SK-N-SH (cell line): ENCODE data around the gene SMIM36. TPM values are rescaled to one million over a fixed set of nuclear protein-coding genes. Genes with fewer than 3 reads are reported as not detected.

ENCODE experiments used
- CTCF ChIA-PET: fragments of 300-600, 350-600 bp; formaldehyde crosslinking; extraction: SDS; loops from one replicate; lab custom pipeline; 2021; lab: Yijun Ruan, JAX
- POLR2A ChIA-PET: fragments of 350-600 bp; sonication (Branson Sonifier 250); formaldehyde crosslinking; extraction: SDS; loops from one replicate; lab custom pipeline; 2020; ENCODE audit warnings: antibody characterized with exemption, inconsistent platforms; lab: Yijun Ruan, JAX
- DNase-seq: peaks from one replicate; pipeline ENCODE4 v3.0.0; 2012
- H2AFZ ChIP-seq: fragments of 200-600 bp; sonication (generic); 2 replicates; pipeline ENCODE4 v1.8.1; 2016; ENCODE audit warnings: antibody characterized with exemption, mild to moderate bottlenecking, low read depth
- H3F3A ChIP-seq: fragments of 200-600 bp; sonication (generic); replicated peaks from 2 replicates; pipeline ENCODE3; 2016; ENCODE audit warnings: antibody characterized with exemption, mild to moderate bottlenecking; ENCODE audit not compliant: insufficient read depth
- H3K27ac ChIP-seq, 2 experiments: fragments of 200-500 bp in 1 of 2; fragments of 200-600 bp in 1 of 2; sonication (Bioruptor generic) in 1 of 2; sonication (generic), shearing (Covaris generic) in 1 of 2; 2 replicates each; pipeline versions ENCODE4 v1.5.1 to v1.6.1; 2014 to 2016; ENCODE audit warnings: low read depth in 2 of 2, inconsistent platforms in 1 of 2, low read length in 1 of 2, mild to moderate bottlenecking in 1 of 2, mixed read lengths in 1 of 2
- H3K27me3 ChIP-seq: fragments of 200-600 bp; sonication (generic), shearing (Covaris generic); 2 replicates; pipeline ENCODE4 v1.6.1; 2016; ENCODE audit warnings: mixed run types; ENCODE audit not compliant: insufficient read depth
- H3K36me3 ChIP-seq, 2 experiments: fragments of 200-500 bp in 1 of 2; fragments of 200-600 bp in 1 of 2; sonication (Bioruptor generic) in 1 of 2; sonication (generic) in 1 of 2; replicated peaks in 1 of 2; 2 replicates each; pipeline versions ENCODE3 to v1.5.1; 2014 to 2016; ENCODE audit warnings: low read length in 1 of 2, mild to moderate bottlenecking in 1 of 2; ENCODE audit not compliant: insufficient read depth in 2 of 2, control insufficient read depth in 1 of 2
- H3K4me1 ChIP-seq, 2 experiments: fragments of 200-500 bp in 1 of 2; fragments of 200-600 bp in 1 of 2; sonication (Bioruptor generic) in 1 of 2; sonication (generic), shearing (Covaris generic) in 1 of 2; 2 replicates each; pipeline versions ENCODE4 v1.5.1 to v1.6.1; 2014 to 2016; ENCODE audit warnings: low read depth in 1 of 2, low read length in 1 of 2, mixed run types in 1 of 2; ENCODE audit not compliant: insufficient read depth in 2 of 2, control insufficient read depth in 1 of 2
- H3K4me2 ChIP-seq: fragments of 200-600 bp; sonication (generic), shearing (Covaris generic); 2 replicates; pipeline ENCODE4 v1.6.1; 2017; ENCODE audit warnings: mixed run types
- H3K4me3 ChIP-seq, 2 experiments: fragments of 200-500 bp in 1 of 2; fragments of 200-600 bp in 1 of 2; sonication (Bioruptor generic) in 1 of 2; sonication (generic), shearing (Covaris generic) in 1 of 2; 2 replicates each; pipeline versions ENCODE4 v1.5.1 to v1.8.1; 2014 to 2016; ENCODE audit warnings: low read depth in 2 of 2, inconsistent platforms in 1 of 2, low read length in 1 of 2, mild to moderate bottlenecking in 1 of 2, mixed read lengths in 1 of 2, moderate library complexity in 1 of 2
- H3K79me2 ChIP-seq: fragments of 200-600 bp; sonication (generic); 2 replicates; pipeline ENCODE4 v1.8.1; 2017; ENCODE audit warnings: mild to moderate bottlenecking; ENCODE audit not compliant: insufficient read depth
- H3K9ac ChIP-seq: fragments of 200-600 bp; sonication (generic); 2 replicates; pipeline ENCODE4 v1.6.1; 2017; ENCODE audit warnings: mixed run types
- H3K9me2 ChIP-seq: fragments of 200-600 bp; sonication (generic); 2 replicates; pipeline ENCODE4 v1.6.1; 2017; ENCODE audit warnings: mixed run types
- H3K9me3 ChIP-seq: fragments of 200-600 bp; sonication (generic); 2 replicates; pipeline ENCODE4 v1.6.1; 2017; ENCODE audit warnings: mixed run types, mild to moderate bottlenecking, moderate library complexity
- H4K20me1 ChIP-seq: fragments of 200-600 bp; sonication (generic); 2 replicates; pipeline ENCODE4 v1.6.1; 2017; ENCODE audit warnings: mild to moderate bottlenecking, mixed run types; ENCODE audit not compliant: insufficient read depth
- CHD2 ChIP-seq: fragments of 150-350 bp; IDR thresholded peaks from 2 replicates; pipeline ENCODE4 v1.6.1; 2018; ENCODE audit warnings: low read length; ENCODE audit not compliant: partially characterized antibody
- EP300 ChIP-seq, 2 experiments: IDR thresholded peaks; 2 replicates each; pipeline versions ENCODE4 v1.4.0 to v1.6.1; 2012; ENCODE audit warnings: borderline replicate concordance in 1 of 2, low read depth in 1 of 2, low read length in 1 of 2
- FOSL2 ChIP-seq: IDR thresholded peaks from 2 replicates; pipeline ENCODE4 v1.4.0; 2012; ENCODE audit warnings: low read depth, mild to moderate bottlenecking, moderate library complexity, borderline replicate concordance
- FOXJ3 ChIP-seq: sonication (generic); formaldehyde crosslinking; IDR thresholded peaks from 2 replicates; pipeline ENCODE4 v1.5.1; 2020; ENCODE audit warnings: mild to moderate bottlenecking, missing genetic modification reagents
- JUND ChIP-seq: IDR thresholded peaks from 2 replicates; pipeline ENCODE4 v1.4.0; 2012
- MEF2A ChIP-seq: IDR thresholded peaks from 2 replicates; pipeline ENCODE4 v1.4.0; 2012; ENCODE audit warnings: low read depth, borderline replicate concordance
- REST ChIP-seq: IDR thresholded peaks from 2 replicates; pipeline ENCODE4 v1.6.1; 2012; ENCODE audit warnings: mild to moderate bottlenecking, low read depth, low read length, moderate library complexity
- RXRA ChIP-seq: IDR thresholded peaks from 2 replicates; pipeline ENCODE4 v1.4.0; 2012; ENCODE audit warnings: low read depth, mild to moderate bottlenecking, borderline replicate concordance
- TAF1 ChIP-seq: IDR thresholded peaks from 2 replicates; pipeline ENCODE4 v1.6.1; 2012; ENCODE audit warnings: low read depth, mild to moderate bottlenecking, low read length, moderate library complexity, borderline replicate concordance
- TCF12 ChIP-seq: IDR thresholded peaks from 2 replicates; pipeline ENCODE4 v1.4.0; 2012
- WGBS: methylation state at CpG from one replicate; pipeline ENCODE4 v1.1.6; 2017; ENCODE audit warnings: low lambda C conversion rate; 5-methylcytosine and 5-hydroxymethylcytosine counted together
- polyA plus RNA-seq, 3 experiments: library from polyadenylated mRNA; depleted of rRNA; stranded (reverse); fragments of >200 nt; gene quantifications; 2 replicates each; pipeline ENCODE4 v1.2.3, GENCODE V29; 2012
- TF ChIP-seq, protein P1 (sequence below): IDR thresholded peaks from 2 replicates; pipeline ENCODE4 v1.4.0; 2012; ENCODE audit warnings: low read depth
- TF ChIP-seq, protein P2 (sequence below): IDR thresholded peaks from 2 replicates; pipeline ENCODE4 v1.4.0; 2012; ENCODE audit warnings: low read depth, borderline replicate concordance

SMIM36 gene
- polyA plus RNA-seq, 1 of the 3 experiments (the other 2 are of a cell fraction), result not detected

DNA sequence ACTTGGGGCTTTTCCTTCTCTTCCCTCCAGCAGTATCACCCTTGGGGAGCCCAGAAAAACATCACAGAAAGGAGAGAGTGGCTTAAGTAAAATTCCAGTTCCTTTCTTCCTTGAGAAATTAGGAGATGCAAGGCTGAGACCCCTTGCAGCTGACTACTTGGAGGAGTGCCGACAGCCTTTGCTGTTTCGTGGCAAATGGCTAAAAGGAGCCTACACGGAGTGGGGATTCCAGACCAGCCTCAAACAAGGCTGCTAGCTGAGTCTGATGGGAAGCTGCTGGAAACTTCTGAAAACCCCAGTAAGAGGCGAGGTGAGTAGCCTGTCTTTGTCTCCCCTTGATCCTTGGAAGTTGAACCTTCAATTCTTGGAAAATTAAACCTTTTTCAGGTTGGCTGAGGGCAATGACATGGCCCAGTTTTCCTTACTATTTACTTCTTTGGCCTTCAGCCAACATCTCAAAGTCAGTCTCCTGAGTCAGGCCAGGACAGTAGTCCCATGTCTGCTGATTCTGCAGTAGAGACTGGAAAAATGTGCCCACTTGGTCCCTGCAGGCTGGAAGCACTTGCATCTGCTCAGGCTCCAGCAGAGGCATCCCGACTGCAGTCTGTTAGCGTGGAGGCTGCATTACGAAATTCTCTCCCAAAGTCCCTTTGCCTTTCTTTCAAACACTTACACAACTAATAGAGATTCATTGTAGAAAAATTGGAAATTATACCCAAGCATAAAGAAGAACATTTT lies 23.4 kb downstream of the SMIM36 start:
- ChIA-PET CTCF (no interaction called here), POLR2A (no interaction called here)
- Histone ChIP-seq H3K9me2 (no peaks in the 10 kb centered on the region), H3K4me3 (no peak overlapping the region), H3F3A (no peaks in the 10 kb centered on the region), H3K4me1 (no peaks in the 10 kb centered on the region), H2AFZ (no peak overlapping the region), H4K20me1 (no peaks in the 10 kb centered on the region), H3K27me3 (no peaks in the 10 kb centered on the region), H3K79me2 (no peaks in the 10 kb centered on the region), H3K9ac (no peak overlapping the region), H3K9me3 (no peaks in the 10 kb centered on the region), H3K27ac (no peak overlapping the region), H3K36me3 (no peaks in the 10 kb centered on the region), H3K4me2 (no peak overlapping the region)
- no peak for DNase-seq
- WGBS, result 60% methylated on average over 7 of the region's 7 CpGs
- TF ChIP-seq FOXJ3 (CRISPR knock-in tag) (no peak), TCF12 (no peak)
- TF ChIP-seq, protein P1, sequence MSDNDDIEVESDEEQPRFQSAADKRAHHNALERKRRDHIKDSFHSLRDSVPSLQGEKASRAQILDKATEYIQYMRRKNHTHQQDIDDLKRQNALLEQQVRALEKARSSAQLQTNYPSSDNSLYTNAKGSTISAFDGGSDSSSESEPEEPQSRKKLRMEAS, result no peak

DNA sequence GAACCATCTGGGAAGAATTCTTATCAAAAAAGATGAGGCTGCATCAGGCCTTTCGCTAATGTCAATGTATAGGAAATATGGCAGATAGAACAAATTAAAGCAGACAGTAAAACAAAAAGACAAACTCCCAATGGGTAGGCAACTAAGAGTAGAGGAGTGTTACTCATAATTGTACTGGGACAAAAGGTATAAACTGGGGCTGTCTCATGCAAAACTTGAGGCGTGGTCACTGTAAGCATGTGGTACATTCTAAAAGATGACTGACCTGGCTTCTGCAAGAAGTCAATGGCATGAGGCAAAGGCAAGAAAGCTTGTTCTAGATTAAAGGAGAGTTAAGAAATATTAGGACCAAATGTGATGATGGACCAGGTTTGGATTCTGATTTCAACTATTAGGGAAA lies 26.7 kb downstream of the SMIM36 start:
- 82% methylated on average over 2 of the region's 2 CpGs for WGBS
- Histone ChIP-seq H3K79me2 (no peaks in the 10 kb centered on the region), H3K9me2 (no peaks in the 10 kb centered on the region), H3K36me3 (no peaks in the 10 kb centered on the region), H3K27ac (no peak overlapping the region), H3K4me1 (peaks cover 0 to 2% of the 10 kb centered on the region in 2 experiments; a peak in 1 of 4 replicates), H3K27me3 (no peaks in the 10 kb centered on the region), H4K20me1 (no peaks in the 10 kb centered on the region), H2AFZ (no peak overlapping the region), H3F3A (no peaks in the 10 kb centered on the region), H3K4me3 (no peak overlapping the region), H3K4me2 (no peak overlapping the region), H3K9me3 (no peaks in the 10 kb centered on the region), H3K9ac (no peak overlapping the region)
- no peak for DNase-seq
- no peak for TF ChIP-seq MEF2A
- POLR2A ChIA-PET, result no interaction called here
- CTCF ChIA-PET, result interaction anchor here (0.9 kb wide), 1 partner anchor 118 kb away, joined by 3 read pairs; no protein-coding TSS in a partner anchor

- no peaks in the 10 kb centered on the region for H3K9me3 ChIP-seq
- H3F3A ChIP-seq, result no peaks in the 10 kb centered on the region
- TF ChIP-seq FOSL2 (no peak), JUND (no peak), TAF1 (no peak), RXRA (no peak), REST (no peak), EP300 (IDR thresholded peaks at IDR 0.05; ENCODE audit: borderline replicate concordance in 1 of 2, low read depth in 1 of 2, low read length in 1 of 2) (no peak), CHD2 (no peak)
- TF ChIP-seq, protein P1, result no peak
- TF ChIP-seq, protein P2, sequence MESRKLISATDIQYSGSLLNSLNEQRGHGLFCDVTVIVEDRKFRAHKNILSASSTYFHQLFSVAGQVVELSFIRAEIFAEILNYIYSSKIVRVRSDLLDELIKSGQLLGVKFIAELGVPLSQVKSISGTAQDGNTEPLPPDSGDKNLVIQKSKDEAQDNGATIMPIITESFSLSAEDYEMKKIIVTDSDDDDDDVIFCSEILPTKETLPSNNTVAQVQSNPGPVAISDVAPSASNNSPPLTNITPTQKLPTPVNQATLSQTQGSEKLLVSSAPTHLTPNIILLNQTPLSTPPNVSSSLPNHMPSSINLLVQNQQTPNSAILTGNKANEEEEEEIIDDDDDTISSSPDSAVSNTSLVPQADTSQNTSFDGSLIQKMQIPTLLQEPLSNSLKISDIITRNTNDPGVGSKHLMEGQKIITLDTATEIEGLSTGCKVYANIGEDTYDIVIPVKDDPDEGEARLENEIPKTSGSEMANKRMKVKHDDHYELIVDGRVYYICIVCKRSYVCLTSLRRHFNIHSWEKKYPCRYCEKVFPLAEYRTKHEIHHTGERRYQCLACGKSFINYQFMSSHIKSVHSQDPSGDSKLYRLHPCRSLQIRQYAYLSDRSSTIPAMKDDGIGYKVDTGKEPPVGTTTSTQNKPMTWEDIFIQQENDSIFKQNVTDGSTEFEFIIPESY, result no peak
- no peak overlapping the region for H2AFZ ChIP-seq
- no peaks in the 10 kb centered on the region for H4K20me1 ChIP-seq
- no peak overlapping the region for H3K4me2 ChIP-seq
- H3K9me2 ChIP-seq, result no peaks in the 10 kb centered on the region
- H3K36me3 ChIP-seq, result no peaks in the 10 kb centered on the region
- CTCF ChIA-PET, result interaction anchor here (1.0 kb wide), 1 partner anchor 31 kb away, joined by 4 read pairs; no protein-coding TSS in a partner anchor
- DNase-seq, result no peak
- no peaks in the 10 kb centered on the region for H3K79me2 ChIP-seq
- 36% methylated on average over 3 of the region's 3 CpGs for WGBS
- POLR2A ChIA-PET, result no interaction called here
- no peak overlapping the region for H3K27ac ChIP-seq
- H3K27me3 ChIP-seq, result no peaks in the 10 kb centered on the region
- no peak overlapping the region for H3K9ac ChIP-seq
- peaks cover 0 to 2% of the 10 kb centered on the region in 2 experiments; a peak in 1 of 4 replicates for H3K4me1 ChIP-seq
- no peak overlapping the region for H3K4me3 ChIP-seq
These were observed 28.5 kb downstream of the SMIM36 start for GRCh38 chr17:55482591-55483389.
